Tibial artery (tissue), 4 donors: ENCODE results near the gene ACVR2A.

Experiments used
- DNase-seq, 2 donors: peaks; one replicate each; pipeline ENCODE4 v3.0.0-alpha.2; 2019
- H3K27ac ChIP-seq, 2 donors: fragments of 200-600 bp; sonication (generic) in 1 of 2; 1 replicate in 1 of 2; 2 replicates in 1 of 2; pipeline ENCODE4 v1.5.1; 2018 to 2019; ENCODE audit warnings: mild to moderate bottlenecking in 1 of 2
- H3K27me3 ChIP-seq, 2 donors: fragments of 200-600 bp; sonication (generic) in 1 of 2; one replicate each; pipeline versions ENCODE4 v1.5.1 to v1.6.0; 2016 to 2019
- H3K36me3 ChIP-seq, 3 donors: fragments of 200-600 bp; sonication (generic) in 2 of 3; one replicate each; pipeline ENCODE4 v1.5.1; 2016 to 2019; ENCODE audit warnings: mild to moderate bottlenecking in 2 of 3
- H3K4me1 ChIP-seq, 4 donors: fragments of 200-600 bp; sonication (generic) in 2 of 4; 1 replicate in 3 of 4; 2 replicates in 1 of 4; pipeline ENCODE4 v1.5.1; 2016 to 2019
- H3K4me3 ChIP-seq, 2 donors: fragments of 200-600 bp; sonication (generic) in 1 of 2; 1 replicate in 1 of 2; 2 replicates in 1 of 2; pipeline ENCODE4 v1.5.1; 2018 to 2019; ENCODE audit warnings: mild to moderate bottlenecking in 2 of 2
- H3K9me3 ChIP-seq, 3 donors: fragments of 200-600 bp; sonication (generic) in 1 of 3; one replicate each; pipeline ENCODE4 v1.5.1; 2016 to 2019
- intact Hi-C: fragments of 100-400 bp; cut with DNase I; formaldehyde crosslinking; loops from one replicate; pipeline ENCODE4 v1.15.0; 2023; ENCODE audit warnings: low total_unique reads
- TF ChIP-seq, protein P1 (sequence below), 2 experiments: fragments of 200-600 bp in 1 of 2; fragments of 450-650 bp in 1 of 2; IDR thresholded peaks; one replicate each; pipeline ENCODE4 v1.5.1; 2017 to 2019; ENCODE audit warnings: antibody characterized with exemption in 2 of 2, mild to moderate bottlenecking in 1 of 2, moderate library complexity in 1 of 2

ACVR2A gene

DNA sequence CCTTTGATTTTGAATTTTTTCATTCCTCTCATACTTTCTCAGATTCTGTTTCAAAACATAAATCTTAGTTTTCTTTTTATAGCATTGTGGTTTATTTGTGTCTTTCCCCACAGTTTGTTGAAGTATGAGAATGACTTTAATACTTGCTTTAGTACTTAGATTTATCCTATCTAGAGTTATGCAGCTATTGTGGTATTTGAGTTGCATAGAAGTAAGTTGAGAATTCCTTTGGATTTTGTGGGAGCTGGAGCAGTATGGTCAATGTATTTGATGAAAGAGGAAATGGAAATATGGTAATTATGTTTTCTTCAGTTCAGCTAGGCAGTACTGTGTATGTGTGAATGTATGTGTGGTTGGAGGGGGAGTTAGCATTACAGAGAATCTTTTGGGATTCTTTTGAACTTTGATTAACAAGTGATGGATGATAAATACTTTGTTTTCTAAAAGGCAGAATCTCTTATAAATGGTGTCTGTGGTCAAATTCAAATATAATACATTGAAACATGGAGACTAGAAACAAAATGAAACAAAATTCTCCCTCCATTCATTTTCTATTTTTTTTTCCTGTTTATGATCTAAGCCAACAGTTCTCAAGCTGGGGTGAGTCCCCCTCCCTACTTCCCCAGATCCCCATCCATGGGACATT, 3.0 kb downstream of the ACVR2A start:
- Histone ChIP-seq H3K9me3 (no peaks in the 10 kb centered on the region), H3K27ac (no peak overlapping the region), H3K36me3 (no peaks in the 10 kb centered on the region), H3K27me3 (no peaks in the 10 kb centered on the region), H3K4me1 (peaks cover 0 to 46% (median 12%) of the 10 kb centered on the region in 4 donors), H3K4me3 (no peak overlapping the region)
- TF ChIP-seq, protein P1, sequence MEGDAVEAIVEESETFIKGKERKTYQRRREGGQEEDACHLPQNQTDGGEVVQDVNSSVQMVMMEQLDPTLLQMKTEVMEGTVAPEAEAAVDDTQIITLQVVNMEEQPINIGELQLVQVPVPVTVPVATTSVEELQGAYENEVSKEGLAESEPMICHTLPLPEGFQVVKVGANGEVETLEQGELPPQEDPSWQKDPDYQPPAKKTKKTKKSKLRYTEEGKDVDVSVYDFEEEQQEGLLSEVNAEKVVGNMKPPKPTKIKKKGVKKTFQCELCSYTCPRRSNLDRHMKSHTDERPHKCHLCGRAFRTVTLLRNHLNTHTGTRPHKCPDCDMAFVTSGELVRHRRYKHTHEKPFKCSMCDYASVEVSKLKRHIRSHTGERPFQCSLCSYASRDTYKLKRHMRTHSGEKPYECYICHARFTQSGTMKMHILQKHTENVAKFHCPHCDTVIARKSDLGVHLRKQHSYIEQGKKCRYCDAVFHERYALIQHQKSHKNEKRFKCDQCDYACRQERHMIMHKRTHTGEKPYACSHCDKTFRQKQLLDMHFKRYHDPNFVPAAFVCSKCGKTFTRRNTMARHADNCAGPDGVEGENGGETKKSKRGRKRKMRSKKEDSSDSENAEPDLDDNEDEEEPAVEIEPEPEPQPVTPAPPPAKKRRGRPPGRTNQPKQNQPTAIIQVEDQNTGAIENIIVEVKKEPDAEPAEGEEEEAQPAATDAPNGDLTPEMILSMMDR (IDR thresholded peaks at IDR 0.05): no peak
- DNase-seq: no peak
- intact Hi-C loops: no loop called here

DNA sequence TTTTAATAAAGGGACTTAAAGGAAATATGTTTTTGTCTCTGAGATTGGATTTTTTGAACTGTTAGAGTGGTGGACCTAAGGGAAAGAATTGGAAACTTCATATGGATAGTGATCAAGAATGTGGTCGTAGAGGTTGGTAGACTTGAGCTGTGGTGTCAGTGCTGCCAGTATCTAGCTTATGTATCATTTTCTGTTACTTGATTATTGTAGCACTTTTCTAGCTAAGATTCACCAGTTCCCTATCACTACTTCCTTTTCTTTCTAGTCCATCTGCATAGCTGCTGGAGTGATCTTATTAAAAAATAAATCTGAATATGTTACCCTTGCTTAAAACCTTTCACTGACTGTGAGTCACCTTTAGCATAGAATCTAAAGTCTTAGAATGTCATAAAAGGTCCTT, 6.0 kb downstream of the ACVR2A start:
- intact Hi-C loops: no loop called here
- no peak for DNase-seq
- Histone ChIP-seq H3K27me3 (no peaks in the 10 kb centered on the region), H3K4me3 (no peak overlapping the region), H3K9me3 (no peaks in the 10 kb centered on the region), H3K27ac (no peak overlapping the region), H3K4me1 (peaks cover 0 to 54% (median 12%) of the 10 kb centered on the region in 4 donors), H3K36me3 (no peaks in the 10 kb centered on the region)
- TF ChIP-seq, protein P1 (IDR thresholded peaks at IDR 0.05): no peak

DNA sequence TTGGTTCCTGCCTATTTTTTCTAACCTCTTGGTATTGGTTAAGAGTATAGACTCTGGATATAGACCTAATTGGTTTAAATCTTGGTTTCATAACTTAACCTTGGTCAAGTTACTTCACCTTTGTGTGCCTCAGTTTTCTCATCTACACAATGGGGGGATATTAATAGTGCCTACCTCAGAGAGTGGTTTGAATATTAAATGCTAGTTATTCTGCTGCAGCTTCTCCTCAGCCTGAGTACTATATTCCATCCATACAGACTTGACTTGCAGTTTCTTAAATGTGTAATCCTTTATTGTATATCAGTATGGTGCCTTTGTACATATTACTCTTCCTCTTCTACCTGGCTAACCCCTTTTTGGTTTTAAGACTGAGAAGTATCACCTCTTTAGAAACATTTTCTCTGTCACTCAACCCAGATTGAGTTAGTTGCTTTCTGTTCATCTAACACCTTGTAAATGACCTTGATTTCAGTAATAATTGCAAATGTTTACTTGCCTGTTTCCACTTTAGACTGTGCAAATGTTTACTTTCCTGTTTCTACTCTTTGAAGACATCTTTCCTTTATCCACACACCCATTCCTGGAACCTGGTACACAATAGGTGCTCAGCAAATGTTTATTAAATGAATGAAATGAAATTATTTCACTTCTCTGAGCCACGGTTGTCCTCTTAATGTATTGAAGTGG, 6.6 kb downstream of the ACVR2A start:
- no peaks in the 10 kb centered on the region for H3K9me3 ChIP-seq
- H3K27me3 ChIP-seq: no peaks in the 10 kb centered on the region
- H3K4me1 ChIP-seq: peaks cover 0 to 53% (median 12%) of the 10 kb centered on the region in 4 donors
- no peak overlapping the region for H3K4me3 ChIP-seq
- TF ChIP-seq, protein P1 (IDR thresholded peaks at IDR 0.05): no peak
- H3K36me3 ChIP-seq: no peaks in the 10 kb centered on the region
- no peak overlapping the region for H3K27ac ChIP-seq
- intact Hi-C loops: no loop called here
- DNase-seq: no peak

DNA sequence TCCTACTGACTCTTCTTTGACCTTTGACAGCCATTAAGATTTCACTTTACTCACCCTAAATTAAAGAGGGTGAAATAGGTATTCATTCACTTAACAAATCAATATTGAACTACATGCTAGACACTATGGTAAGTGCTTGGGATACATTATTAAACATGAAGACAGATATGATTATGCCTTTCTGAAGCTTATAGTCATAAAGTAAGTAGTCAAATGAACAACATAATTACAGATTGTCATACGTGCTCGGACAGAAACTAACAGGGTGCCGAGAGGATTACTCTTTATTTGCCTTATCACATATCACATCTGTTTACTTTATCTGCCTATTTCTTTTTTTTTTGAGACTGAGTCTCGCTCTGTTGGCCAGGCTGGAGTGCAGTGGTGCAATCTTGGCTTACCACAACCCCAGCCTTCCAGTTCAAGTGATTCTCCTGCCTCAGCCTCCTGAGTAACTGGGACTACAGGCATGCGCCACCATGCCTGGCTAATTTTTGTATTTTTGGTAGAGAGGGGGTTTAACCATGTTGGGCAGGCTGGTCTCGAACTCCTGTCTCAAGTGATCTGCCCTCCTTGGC, 9.8 kb downstream of the ACVR2A start:
- Histone ChIP-seq H3K4me3 (no peak overlapping the region), H3K27me3 (no peaks in the 10 kb centered on the region), H3K36me3 (no peaks in the 10 kb centered on the region), H3K9me3 (no peaks in the 10 kb centered on the region), H3K27ac (no peak overlapping the region), H3K4me1 (peaks cover 0 to 35% (median 2%) of the 10 kb centered on the region in 4 donors)
- TF ChIP-seq, protein P1 (IDR thresholded peaks at IDR 0.05): no peak
- DNase-seq: no peak
- intact Hi-C loops: no loop called here

DNA sequence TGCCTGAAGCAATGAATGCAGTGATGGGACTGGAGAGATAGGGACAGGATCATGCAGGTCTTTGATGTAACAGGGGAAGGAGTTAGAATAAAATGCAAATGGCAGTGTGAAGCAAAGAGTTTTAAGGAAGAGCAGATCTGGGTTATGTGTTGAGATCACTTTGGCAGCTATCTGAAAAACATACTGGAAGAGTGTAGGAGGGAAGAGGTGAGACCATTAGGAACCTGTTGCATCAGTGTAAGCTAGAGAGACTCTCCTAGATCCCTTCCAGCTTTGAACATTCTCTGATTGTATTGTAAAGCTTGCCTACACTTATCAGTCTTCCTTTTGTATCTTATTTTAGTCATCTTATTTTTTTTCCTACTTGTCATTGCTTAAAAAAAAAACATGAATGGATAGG, 10.5 kb downstream of the ACVR2A start:
- TF ChIP-seq, protein P1 (IDR thresholded peaks at IDR 0.05): no peak
- intact Hi-C loops: no loop called here
- DNase-seq: no peak
- Histone ChIP-seq H3K9me3 (no peaks in the 10 kb centered on the region), H3K4me1 (peaks cover 0 to 35% (median 2%) of the 10 kb centered on the region in 4 donors), H3K36me3 (no peaks in the 10 kb centered on the region), H3K4me3 (no peak overlapping the region), H3K27ac (no peak overlapping the region), H3K27me3 (no peaks in the 10 kb centered on the region)
